Muscle of leg (tissue), 11 donors: ENCODE data around the gene GNA12. TPM values are rescaled to one million over a fixed set of nuclear protein-coding genes. Genes with fewer than 3 reads are reported as not detected.

Experiments used
- DNase-seq: peaks from one replicate; pipeline ENCODE4 v3.0.0; 2013
- H3K27ac ChIP-seq: one replicate; pipeline ENCODE4 v1.5.1; 2013; ENCODE audit warnings: mild to moderate bottlenecking, low read length, control low read depth
- H3K27me3 ChIP-seq: one replicate; pipeline ENCODE4 v1.6.1; 2013; ENCODE audit warnings: low read length; ENCODE audit not compliant: control insufficient read depth, insufficient read depth
- H3K36me3 ChIP-seq: one replicate; pipeline ENCODE4 v1.6.1; 2013; ENCODE audit warnings: low read length; ENCODE audit not compliant: control insufficient read depth, insufficient read depth
- H3K4me1 ChIP-seq: one replicate; pipeline ENCODE4 v1.6.1; 2013; ENCODE audit warnings: low read length; ENCODE audit not compliant: control insufficient read depth, insufficient read depth
- H3K4me3 ChIP-seq: one replicate; pipeline ENCODE4 v1.5.1; 2013; ENCODE audit warnings: low read length, control low read depth
- H3K9me3 ChIP-seq: replicated peaks from 2 replicates; pipeline ENCODE4 v1.6.1; 2013; ENCODE audit warnings: low read depth, low read length; ENCODE audit not compliant: control insufficient read depth
- WGBS: methylation state at CpG from one replicate; pipeline ENCODE4 v1.1.5; 2013; ENCODE audit warnings: missing lambda C conversion rate; ENCODE audit not compliant: insufficient coverage; 5-methylcytosine and 5-hydroxymethylcytosine counted together
- polyA plus RNA-seq, 8 donors: library from polyadenylated mRNA; unstranded; fragments of 120-200 nt; gene quantifications; one replicate each; pipeline versions ENCODE4 v1.2.1 to v1.2.3, GENCODE V29; 2013; ENCODE audit warnings: inconsistent platforms in 1 of 8, low replicate concordance in 1 of 8; ENCODE audit not compliant: insufficient read length in 8 of 8, insufficient read depth in 1 of 8
- total RNA-seq: library from RNA; stranded (reverse); fragments of 120-200 nt; gene quantifications from one replicate; pipeline ENCODE4 v1.2.4, GENCODE V29; 2013

GNA12 gene
- total and polyA plus RNA-seq, 9 donors: 6.6 to 40.4 (median 31.6) TPM

GRCh38 chr7:2804227-2804763 is 39.8 kb downstream of the GNA12 start:
- DNase-seq: no peak
- Histone ChIP-seq H3K27ac (no peak overlapping the region), H3K9me3 (no peaks in the 10 kb centered on the region), H3K4me1 (peaks cover 29% of the 10 kb centered on the region), H3K27me3 (no peaks in the 10 kb centered on the region), H3K4me3 (no peak overlapping the region), H3K36me3 (no peaks in the 10 kb centered on the region)
- 80% methylated on average over 1 of the region's 6 CpGs for WGBS

GRCh38 chr7:2803755-2804154 is 40.4 kb downstream of the GNA12 start:
- Histone ChIP-seq H3K9me3 (no peaks in the 10 kb centered on the region), H3K4me3 (no peak overlapping the region), H3K36me3 (no peaks in the 10 kb centered on the region), H3K27me3 (no peaks in the 10 kb centered on the region), H3K27ac (no peak overlapping the region), H3K4me1 (peaks cover 29% of the 10 kb centered on the region)
- DNase-seq: no peak
- WGBS: 70% methylated on average over 3 of the region's 4 CpGs

DNA sequence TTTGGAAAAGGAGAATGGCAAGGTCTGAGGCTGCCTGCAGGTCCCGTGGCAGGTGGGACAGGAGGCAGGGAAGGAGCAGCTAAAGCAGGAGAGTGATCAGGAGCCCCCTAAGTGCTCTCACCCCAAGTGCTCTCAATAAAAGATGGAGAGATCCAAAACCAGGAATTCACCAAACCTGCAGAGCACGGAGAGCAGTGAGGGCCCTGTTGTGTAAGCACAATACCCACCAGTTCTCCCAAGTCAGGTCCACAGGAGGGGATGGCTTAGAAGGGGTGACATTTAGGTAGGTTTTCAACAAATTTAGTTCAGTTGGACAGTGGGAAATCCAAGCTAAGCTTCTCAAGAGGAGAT is 40.8 kb downstream of the GNA12 start:
- peak overlapping the region; percentile 80 for H3K27ac ChIP-seq
- DNase-seq: no peak
- H3K36me3 ChIP-seq: no peaks in the 10 kb centered on the region
- no peaks in the 10 kb centered on the region for H3K9me3 ChIP-seq
- no peaks in the 10 kb centered on the region for H3K27me3 ChIP-seq
- peaks cover 28% of the 10 kb centered on the region for H3K4me1 ChIP-seq
- H3K4me3 ChIP-seq: no peak overlapping the region
- WGBS: no CpG with 5 or more reads among the region's 2 CpGs

- H3K4me1 ChIP-seq: peaks cover 22% of the 10 kb centered on the region
- no peak overlapping the region for H3K4me3 ChIP-seq
- no peaks in the 10 kb centered on the region for H3K9me3 ChIP-seq
- DNase-seq: peak; percentile 76
- H3K27me3 ChIP-seq: no peaks in the 10 kb centered on the region
- no peaks in the 10 kb centered on the region for H3K36me3 ChIP-seq
- peak overlapping the region; percentile 80 for H3K27ac ChIP-seq
- WGBS: 38% methylated on average over 21 of the region's 28 CpGs
Observed at GRCh38 chr7:2802504-2803341, 41.4 kb downstream of the GNA12 start.

DNA sequence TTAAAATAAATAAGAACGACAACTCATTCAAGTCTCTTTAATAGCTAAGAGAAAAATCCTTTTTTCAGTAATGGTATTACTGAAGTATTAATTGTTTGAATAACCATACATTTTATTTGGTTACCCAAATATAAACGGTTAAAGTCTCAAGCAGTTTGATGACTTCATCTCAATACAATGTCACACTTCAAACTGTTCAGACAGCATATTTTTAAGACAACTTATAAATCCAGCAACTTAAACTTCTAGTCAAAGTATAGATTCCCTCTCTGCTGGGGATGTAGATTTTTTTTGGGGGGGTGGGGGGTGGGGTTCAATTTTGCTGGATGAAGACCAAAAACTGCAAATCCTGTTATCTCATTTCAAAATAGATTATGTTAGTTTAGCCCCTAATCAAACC is 42.0 kb downstream of the GNA12 start:
- no peaks in the 10 kb centered on the region for H3K9me3 ChIP-seq
- peak; percentile 53 for DNase-seq
- H3K27ac ChIP-seq: peak overlapping the region; percentile 80
- H3K27me3 ChIP-seq: no peaks in the 10 kb centered on the region
- H3K4me3 ChIP-seq: no peak overlapping the region
- no peaks in the 10 kb centered on the region for H3K36me3 ChIP-seq
- no CpG with 5 or more reads among the region's 2 CpGs for WGBS
- peaks cover 23% of the 10 kb centered on the region for H3K4me1 ChIP-seq

DNA sequence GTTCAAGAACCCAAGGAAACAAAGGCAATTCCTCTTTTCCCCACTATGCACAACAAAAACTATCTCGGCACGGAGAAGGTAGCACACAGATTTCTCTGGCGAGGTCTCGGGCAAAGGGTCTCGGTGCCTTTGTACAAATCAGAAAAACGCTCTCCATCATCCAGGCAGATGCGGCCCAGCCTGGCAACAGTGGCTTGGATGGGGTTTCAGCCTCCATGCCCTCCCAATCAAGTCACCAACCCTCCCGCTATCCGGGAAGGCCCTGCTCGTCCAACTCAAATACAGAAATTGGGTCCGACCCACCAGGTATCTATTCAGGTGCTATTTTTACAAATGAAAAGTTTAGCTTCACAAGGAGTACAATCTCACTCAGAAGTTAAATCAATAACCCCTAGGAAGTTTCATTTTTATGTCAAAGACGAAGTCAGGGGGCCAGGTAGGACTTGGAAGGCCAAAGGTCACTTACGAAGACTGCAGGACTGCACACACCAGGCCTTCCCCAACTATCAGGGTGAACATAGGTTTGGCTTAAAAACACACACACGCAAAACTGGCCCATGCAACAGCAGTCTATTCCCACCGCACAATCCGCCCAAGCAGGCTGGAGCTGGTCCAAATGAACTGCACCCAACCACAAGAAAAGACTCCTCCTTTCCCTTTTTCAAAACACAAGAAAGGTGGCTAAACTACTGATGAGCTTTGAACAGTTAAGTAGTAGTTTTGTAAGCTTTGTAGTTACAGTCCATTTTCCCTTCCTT is 43.0 kb downstream of the GNA12 start:
- no peak overlapping the region for H3K4me3 ChIP-seq
- 80% methylated on average over 11 of the region's 16 CpGs for WGBS

GRCh38 chr7:2800220-2800930 is 43.7 kb downstream of the GNA12 start:
- no peak overlapping the region for H3K27ac ChIP-seq
- 91% methylated on average over 10 of the region's 14 CpGs for WGBS
- H3K36me3 ChIP-seq: no peaks in the 10 kb centered on the region
- H3K4me1 ChIP-seq: peaks cover 32% of the 10 kb centered on the region
- H3K9me3 ChIP-seq: no peaks in the 10 kb centered on the region
- no peaks in the 10 kb centered on the region for H3K27me3 ChIP-seq
- no peak for DNase-seq
- no peak overlapping the region for H3K4me3 ChIP-seq

More for the DNA sequence above, 43.0 kb downstream of the GNA12 start:
- H3K4me1 ChIP-seq: peaks cover 32% of the 10 kb centered on the region
- no peaks in the 10 kb centered on the region for H3K36me3 ChIP-seq
- no peaks in the 10 kb centered on the region for H3K27me3 ChIP-seq
- no peaks in the 10 kb centered on the region for H3K9me3 ChIP-seq
- peak overlapping the region; percentile 76 for H3K27ac ChIP-seq
- DNase-seq: peak; percentile 76

DNA sequence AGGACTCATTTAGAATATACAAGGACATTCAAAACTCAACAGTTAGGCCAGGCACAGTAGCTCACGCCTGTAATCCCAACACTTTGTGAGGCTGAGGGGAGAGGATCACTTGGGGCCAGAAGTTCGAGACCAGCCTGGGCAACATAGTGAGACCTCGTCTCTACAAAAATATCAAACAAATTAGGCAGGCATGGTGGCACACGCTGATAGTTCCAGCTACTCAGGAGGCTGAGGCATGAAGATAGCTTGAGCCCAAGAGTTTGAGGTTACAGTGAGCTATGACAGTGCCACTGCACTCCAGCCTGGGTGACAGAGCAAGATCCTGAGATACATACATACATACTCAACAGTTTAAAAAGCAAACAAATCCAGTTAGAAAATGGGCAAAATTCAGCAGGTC is 44.9 kb downstream of the GNA12 start:
- Histone ChIP-seq H3K36me3 (peaks cover 10% of the 10 kb centered on the region), H3K4me1 (peaks cover 32% of the 10 kb centered on the region), H3K27me3 (no peaks in the 10 kb centered on the region), H3K9me3 (no peaks in the 10 kb centered on the region), H3K27ac (no peak overlapping the region), H3K4me3 (no peak overlapping the region)
- 100% methylated on average over 1 of the region's 4 CpGs for WGBS
- no peak for DNase-seq

DNA sequence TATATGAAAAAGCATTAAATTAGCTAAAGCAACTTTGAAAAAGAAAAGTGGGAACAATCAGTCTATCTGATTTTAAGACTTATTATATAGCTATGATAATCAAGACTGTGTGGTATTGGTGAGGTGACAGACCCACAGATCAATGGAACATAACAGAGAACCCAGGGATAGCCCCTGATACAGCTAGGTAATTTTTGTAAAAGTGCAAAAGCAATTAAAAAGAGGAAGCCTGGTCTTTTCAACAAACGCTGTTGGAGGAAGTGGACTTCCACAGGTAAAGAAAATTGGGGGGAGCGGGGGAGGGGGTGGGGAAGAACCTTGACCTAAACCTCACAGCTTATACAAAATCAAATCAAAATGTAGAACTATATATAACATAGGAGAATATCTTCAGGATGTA is 45.4 kb downstream of the GNA12 start:
- H3K4me1 ChIP-seq: peaks cover 32% of the 10 kb centered on the region
- DNase-seq: no peak
- peaks cover 13% of the 10 kb centered on the region for H3K36me3 ChIP-seq
- no peak overlapping the region for H3K27ac ChIP-seq
- H3K4me3 ChIP-seq: no peak overlapping the region
- no peaks in the 10 kb centered on the region for H3K27me3 ChIP-seq
- H3K9me3 ChIP-seq: no peaks in the 10 kb centered on the region
- WGBS: no CpG with 5 or more reads among the region's 2 CpGs
